Activated CD8-positive, alpha-beta T cell treated with anti-CD3 and anti-CD28 coated beads, Interleukin-2, amount 10 ng/mL, durations not matched to agents 7 days and 5 days (primary cell): ENCODE results near the gene KIF5A. TPM values are rescaled to one million over a fixed set of nuclear protein-coding genes. Genes with fewer than 3 reads are reported as not detected.

ENCODE experiments used
- ATAC-seq: fragments of 150-1000 bp; cut with Tn5 transposase; one replicate; pipeline ENCODE4 v1.10.0; 2021; ENCODE audit warnings: moderate library complexity
- CTCF ChIA-PET: fragments of 350-600 bp; sonication (Branson Sonifier 250); formaldehyde crosslinking; loops from one replicate; lab custom pipeline; 2021; ENCODE audit warnings: antibody characterized with exemption; lab: Charles Lee
- POLR2A ChIA-PET: fragments of 350-600 bp; sonication (Branson Sonifier 250); formaldehyde crosslinking; loops from one replicate; lab custom pipeline; 2021; ENCODE audit warnings: antibody characterized with exemption; lab: Charles Lee
- DNase-seq: peaks from one replicate; pipeline ENCODE4 v3.0.0-alpha.2; 2020
- H3K27ac Mint-ChIP-seq: one replicate; pipeline ENCODE4 v1.8.0; 2021; ENCODE audit warnings: mild to moderate bottlenecking, mixed read lengths
- H3K27me3 Mint-ChIP-seq: one replicate; pipeline ENCODE4 v1.8.0; 2021; ENCODE audit warnings: low read depth, mixed read lengths
- H3K36me3 Mint-ChIP-seq: one replicate; pipeline ENCODE4 v1.8.0; 2021; ENCODE audit warnings: low read depth, mixed read lengths
- H3K4me1 Mint-ChIP-seq: one replicate; pipeline ENCODE4 v1.8.0; 2021; ENCODE audit warnings: low read depth, mixed read lengths
- H3K4me3 Mint-ChIP-seq: one replicate; pipeline ENCODE4 v1.8.0; 2021; ENCODE audit warnings: mild to moderate bottlenecking, mixed read lengths
- H3K9me3 Mint-ChIP-seq: one replicate; pipeline ENCODE4 v1.8.0; 2022; ENCODE audit warnings: mixed read lengths; ENCODE audit not compliant: insufficient read depth
- total RNA-seq, 2 experiments: library from RNA; stranded (reverse); gene quantifications; one replicate each; pipeline ENCODE4 v1.2.3, GENCODE V29; 2021

The KIF5A gene
- total RNA-seq, 2 experiments from 2014 or later, result 0.99 to 1.4 TPM

- ATAC-seq, result no peak
- Mint-ChIP-seq H3K27me3 (peaks cover 15% of the 10 kb centered on the region), H3K4me1 (peaks cover 42% of the 10 kb centered on the region), H3K4me3 (peak overlapping the region; percentile 76), H3K27ac (no peak overlapping the region), H3K36me3 (peaks cover 10% of the 10 kb centered on the region), H3K9me3 (no peaks in the 10 kb centered on the region)
- DNase-seq, result no peak
- ChIA-PET POLR2A (no interaction called here), CTCF (interaction anchor here (1.2 kb wide), 1 partner anchor 91 kb away, joined by 3 read pairs; the partner anchor contains the start of gene GLI1)
Observed at GRCh38 chr12:57549203-57549908, 488 bp upstream of the KIF5A start.

- ChIA-PET CTCF (no interaction called here), POLR2A (no interaction called here)
Observed at GRCh38 chr12:57550641-57551549, 1.1 kb downstream of the KIF5A start.

GRCh38 chr12:57551637-57552305 is 1.9 kb downstream of the KIF5A start:
- peaks cover 25% of the 10 kb centered on the region for H3K4me1 Mint-ChIP-seq
- H3K27ac Mint-ChIP-seq, result no peak overlapping the region
- H3K27me3 Mint-ChIP-seq, result peaks cover 15% of the 10 kb centered on the region
- ChIA-PET CTCF (interaction anchor here (2.7 kb wide), 1 partner anchor 68 kb away, joined by 7 read pairs; no protein-coding TSS in a partner anchor), POLR2A (no interaction called here)
- H3K36me3 Mint-ChIP-seq, result no peaks in the 10 kb centered on the region
- DNase-seq (no peak), ATAC-seq (no peak)
- H3K4me3 Mint-ChIP-seq, result no peak overlapping the region
- H3K9me3 Mint-ChIP-seq, result no peaks in the 10 kb centered on the region

More at GRCh38 chr12:57550641-57551549, 1.1 kb downstream of the KIF5A start:
- Mint-ChIP-seq H3K9me3 (no peaks in the 10 kb centered on the region), H3K4me1 (peaks cover 29% of the 10 kb centered on the region), H3K27me3 (peaks cover 15% of the 10 kb centered on the region), H3K36me3 (peaks cover 2% of the 10 kb centered on the region), H3K4me3 (peak overlapping the region; percentile 51), H3K27ac (no peak overlapping the region)
- no peak for DNase-seq
- no peak for ATAC-seq

GRCh38 chr12:57552306-57552651 is 2.4 kb downstream of the KIF5A start:
- Mint-ChIP-seq H3K36me3 (no peaks in the 10 kb centered on the region), H3K27ac (no peak overlapping the region), H3K27me3 (peaks cover 15% of the 10 kb centered on the region), H3K4me3 (no peak overlapping the region), H3K4me1 (peaks cover 22% of the 10 kb centered on the region), H3K9me3 (no peaks in the 10 kb centered on the region)
- ChIA-PET CTCF (interaction anchor here (1.7 to 2.7 kb wide), 2 partner anchors 68 to 96 kb away, joined by 3 to 7 read pairs; no protein-coding TSS in a partner anchor), POLR2A (no interaction called here)
- ATAC-seq, result no peak
- DNase-seq, result no peak

DNA sequence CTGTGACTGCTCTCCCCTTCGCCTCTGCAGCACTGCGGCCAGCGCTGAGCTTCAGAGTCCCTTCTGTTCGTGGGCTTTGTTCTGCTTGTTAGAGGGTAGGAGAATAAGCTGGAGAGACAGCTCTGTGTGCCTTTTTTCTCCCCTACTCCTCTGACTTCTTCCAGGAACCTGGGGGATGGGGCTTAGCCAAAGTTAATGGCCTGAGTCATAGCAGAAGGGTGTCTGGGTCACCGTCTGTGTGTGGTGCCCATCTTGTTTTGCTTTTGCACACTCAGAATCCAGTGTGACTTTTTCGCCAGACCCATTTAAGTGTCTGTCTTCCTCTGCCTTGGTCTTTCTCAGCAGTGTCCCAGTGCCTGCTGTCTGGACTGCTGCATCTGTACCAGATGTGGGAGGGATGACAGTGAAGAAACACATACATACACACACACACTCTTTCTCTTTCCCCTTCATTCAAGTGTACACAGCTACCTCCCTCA is 3.0 kb downstream of the KIF5A start:
- Mint-ChIP-seq H3K4me3 (no peak overlapping the region), H3K27ac (no peak overlapping the region), H3K4me1 (peaks cover 18% of the 10 kb centered on the region), H3K36me3 (no peaks in the 10 kb centered on the region), H3K27me3 (peaks cover 15% of the 10 kb centered on the region), H3K9me3 (no peaks in the 10 kb centered on the region)
- CTCF ChIA-PET, result interaction anchor here (1.7 to 2.7 kb wide), 3 partner anchors 30 to 97 kb away, joined by 3 to 10 read pairs (median 7); no protein-coding TSS in a partner anchor
- POLR2A ChIA-PET, result interaction anchor here (0.8 kb wide), 1 partner anchor 26 kb away, joined by 3 read pairs; no protein-coding TSS in a partner anchor
- ATAC-seq (no peak), DNase-seq (no peak)

- DNase-seq (no peak), ATAC-seq (no peak)
- H3K36me3 Mint-ChIP-seq, result no peaks in the 10 kb centered on the region
- H3K4me3 Mint-ChIP-seq, result no peak overlapping the region
- ChIA-PET POLR2A (interaction anchor here (0.8 kb wide), 1 partner anchor 27 kb away, joined by 3 read pairs; no protein-coding TSS in a partner anchor), CTCF (interaction anchor here (1.7 to 2.7 kb wide), 3 partner anchors 30 to 98 kb away, joined by 3 to 10 read pairs (median 7); no protein-coding TSS in a partner anchor)
- peaks cover 14% of the 10 kb centered on the region for H3K27me3 Mint-ChIP-seq
- H3K9me3 Mint-ChIP-seq, result no peaks in the 10 kb centered on the region
- no peak overlapping the region for H3K27ac Mint-ChIP-seq
- peaks cover 17% of the 10 kb centered on the region for H3K4me1 Mint-ChIP-seq
Observed at GRCh38 chr12:57553343-57554202, 3.7 kb downstream of the KIF5A start.

DNA sequence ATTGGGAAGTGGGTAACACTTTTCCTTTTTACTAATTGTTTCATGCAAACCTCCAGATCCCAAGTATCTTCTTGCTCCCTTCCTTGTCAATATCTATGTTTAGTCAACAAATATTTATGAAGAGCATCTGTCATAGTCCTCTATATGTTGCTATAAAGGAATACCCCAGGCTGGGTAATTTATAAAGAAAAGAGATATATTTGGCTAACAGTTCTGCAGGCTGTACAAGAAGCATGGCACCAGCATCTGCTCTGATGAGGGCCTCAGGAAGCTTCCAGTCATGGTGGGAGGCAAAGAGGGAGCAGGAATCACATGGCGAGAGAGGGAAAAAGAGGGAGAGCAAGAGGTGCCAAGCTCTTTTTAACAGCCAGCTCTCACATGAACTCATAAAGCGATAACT is 4.6 kb downstream of the KIF5A start:
- no peak for DNase-seq
- H3K36me3 Mint-ChIP-seq, result no peaks in the 10 kb centered on the region
- H3K4me1 Mint-ChIP-seq, result peaks cover 12% of the 10 kb centered on the region
- H3K27ac Mint-ChIP-seq, result no peak overlapping the region
- H3K27me3 Mint-ChIP-seq, result peaks cover 6% of the 10 kb centered on the region
- POLR2A ChIA-PET, result no interaction called here
- CTCF ChIA-PET, result interaction anchor here (0.7 to 2.1 kb wide), 2 partner anchors 29 to 51 kb away, joined by 3 to 10 read pairs; no protein-coding TSS in a partner anchor
- ATAC-seq, result no peak
- no peaks in the 10 kb centered on the region for H3K9me3 Mint-ChIP-seq
- H3K4me3 Mint-ChIP-seq, result no peak overlapping the region

DNA sequence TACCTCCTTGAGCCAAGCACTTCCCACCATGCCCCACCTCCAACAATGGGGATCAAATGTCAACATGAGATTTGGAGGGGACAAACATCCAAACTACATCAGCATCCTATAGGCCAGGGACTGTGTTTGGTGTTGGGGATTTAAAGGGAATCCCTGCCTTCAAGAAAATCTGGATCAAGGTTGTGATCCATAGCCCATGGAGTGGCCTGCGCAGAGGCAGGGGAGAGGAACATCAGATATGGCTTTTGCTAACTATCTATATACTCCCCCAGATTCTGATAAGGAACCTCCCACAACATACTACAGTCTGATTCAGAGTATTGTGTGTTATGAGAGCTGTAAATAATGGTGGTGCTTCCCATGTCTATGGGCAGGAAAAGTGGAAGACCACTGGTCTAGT is 5.1 kb downstream of the KIF5A start:
- ChIA-PET CTCF (interaction anchor here (0.7 to 2.1 kb wide), 3 partner anchors 28 to 99 kb away, joined by 3 to 10 read pairs (median 3); no protein-coding TSS in a partner anchor), POLR2A (no interaction called here)
- no peaks in the 10 kb centered on the region for H3K9me3 Mint-ChIP-seq
- H3K27me3 Mint-ChIP-seq, result peaks cover 6% of the 10 kb centered on the region
- ATAC-seq (no peak), DNase-seq (no peak)
- H3K27ac Mint-ChIP-seq, result no peak overlapping the region
- H3K4me3 Mint-ChIP-seq, result no peak overlapping the region
- H3K36me3 Mint-ChIP-seq, result no peaks in the 10 kb centered on the region
- peaks cover 13% of the 10 kb centered on the region for H3K4me1 Mint-ChIP-seq

- H3K27me3 Mint-ChIP-seq, result peaks cover 9% of the 10 kb centered on the region
- CTCF ChIA-PET, result no interaction called here
- POLR2A ChIA-PET, result no interaction called here
Observed at GRCh38 chr12:57558864-57559263, 9.0 kb downstream of the KIF5A start.

DNA sequence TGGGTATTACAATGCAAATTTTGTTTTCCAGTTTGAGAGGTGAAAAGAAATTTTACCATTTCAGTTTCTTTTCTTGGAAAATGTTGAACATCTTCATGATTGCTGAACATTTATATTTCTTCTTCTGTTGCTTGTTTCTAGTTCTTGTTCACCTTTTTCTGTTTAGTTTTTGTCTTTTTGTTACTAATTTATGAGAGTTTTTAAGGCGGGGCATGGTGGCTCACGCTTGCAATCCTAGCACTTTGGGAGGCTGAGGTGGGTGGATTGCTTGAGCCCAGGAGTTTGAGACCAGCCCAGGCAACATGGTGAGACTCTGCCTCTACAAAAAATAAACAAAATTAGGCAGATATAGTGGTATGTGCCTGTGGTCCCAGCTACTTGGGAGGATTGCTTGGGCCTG is 10.7 kb downstream of the KIF5A start:
- ChIA-PET CTCF (interaction anchor here (0.8 kb wide), 1 partner anchor 23 kb away, joined by 3 read pairs; no protein-coding TSS in a partner anchor), POLR2A (no interaction called here)
- Mint-ChIP-seq H3K9me3 (no peaks in the 10 kb centered on the region), H3K4me3 (no peak overlapping the region), H3K27ac (no peak overlapping the region), H3K27me3 (peaks cover 12% of the 10 kb centered on the region), H3K36me3 (no peaks in the 10 kb centered on the region), H3K4me1 (peaks cover 8% of the 10 kb centered on the region)
- DNase-seq (no peak), ATAC-seq (no peak)

More at GRCh38 chr12:57558864-57559263, 9.0 kb downstream of the KIF5A start:
- no peaks in the 10 kb centered on the region for H3K36me3 Mint-ChIP-seq
- no peaks in the 10 kb centered on the region for H3K9me3 Mint-ChIP-seq
- ATAC-seq, result no peak
- H3K4me1 Mint-ChIP-seq, result peaks cover 8% of the 10 kb centered on the region
- no peak overlapping the region for H3K4me3 Mint-ChIP-seq
- no peak for DNase-seq
- no peak overlapping the region for H3K27ac Mint-ChIP-seq
